GM18519 (cell line): ENCODE results near the gene EEFSEC.

Source experiments
- ATAC-seq: cut with Tn5 transposase; IDR thresholded peaks from one replicate; pipeline ENCODE4 v1.9.1; 2021; ENCODE audit warnings: mild to moderate bottlenecking, moderate library complexity; ENCODE audit not compliant: unreplicated experiment, low FRiP score

EEFSEC gene

DNA sequence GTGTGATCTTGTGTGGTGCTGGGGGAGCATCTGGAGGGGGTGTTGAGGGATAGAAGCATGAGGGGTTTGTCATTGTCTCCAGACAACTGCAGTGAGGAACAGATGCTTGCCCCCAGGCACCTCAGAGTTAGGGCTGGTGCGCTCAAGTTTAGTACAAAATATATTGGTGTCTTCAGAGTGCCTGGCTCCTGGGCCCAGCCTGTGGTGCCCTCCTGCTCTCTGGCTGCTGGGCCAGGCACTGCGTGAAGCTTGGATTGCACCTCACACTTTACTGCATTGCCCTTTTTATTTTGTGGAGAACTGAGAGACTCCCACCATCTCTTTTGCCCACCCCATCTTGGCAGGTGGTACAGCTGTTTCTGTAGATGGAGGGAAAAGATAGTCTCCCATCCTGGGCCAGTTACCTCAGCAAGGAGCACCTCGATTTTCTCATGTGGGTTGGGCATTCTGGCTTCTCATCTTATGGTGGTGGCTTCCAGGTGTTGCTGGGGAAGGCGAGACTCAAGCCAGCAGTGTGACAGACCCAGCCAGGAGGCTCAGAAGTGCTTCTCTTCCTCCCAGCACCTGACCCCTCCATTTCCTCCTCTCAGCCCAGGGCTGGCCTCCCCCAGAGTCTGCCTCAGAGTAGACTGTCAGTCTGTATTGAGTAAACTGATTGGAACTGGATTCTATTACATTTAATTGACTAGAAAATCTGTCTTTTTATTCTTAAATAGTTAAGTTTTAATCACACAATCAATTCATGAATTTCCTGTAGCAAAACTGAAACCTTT, 173.0 kb downstream of the EEFSEC start:
- ATAC-seq, result no peak

- no peak for ATAC-seq
Measured at GRCh38 chr3:128327606-128328031, 174.3 kb downstream of the EEFSEC start.

- no peak for ATAC-seq
Measured at GRCh38 chr3:128328546-128329458, 175.5 kb downstream of the EEFSEC start.

GRCh38 chr3:128329491-128330213, 176.4 kb downstream of the EEFSEC start:
- ATAC-seq, result no peak

DNA sequence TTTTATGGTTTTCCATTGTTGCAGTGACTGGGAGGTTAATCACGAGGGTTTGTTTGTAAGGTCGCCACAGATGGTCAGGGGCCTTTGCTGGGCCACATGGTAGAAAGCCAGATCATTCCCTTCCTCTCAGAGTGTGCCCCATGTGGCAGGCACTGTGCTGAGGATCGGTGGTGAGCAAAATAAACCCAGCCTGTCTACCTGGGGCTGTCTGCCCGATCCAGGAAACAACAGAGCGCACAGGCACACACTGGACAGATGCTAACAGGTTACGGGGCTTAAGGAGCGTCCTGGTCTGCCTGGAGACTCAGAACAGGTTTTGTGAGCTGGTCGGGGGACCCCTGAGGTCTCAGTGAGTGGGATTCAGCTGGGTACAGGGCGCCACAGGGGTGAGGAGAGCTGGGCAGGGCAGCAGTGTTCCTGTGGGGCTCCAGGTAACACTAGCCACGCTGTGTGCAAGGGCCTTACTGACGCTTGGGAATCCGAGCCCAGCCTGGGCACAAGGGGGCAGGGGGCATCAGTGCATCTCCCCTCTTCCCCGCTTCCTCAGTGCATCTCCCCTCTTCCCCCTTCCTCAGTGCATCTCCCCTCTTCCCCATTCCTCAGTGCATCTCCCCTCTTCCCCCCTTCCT, 177.0 kb downstream of the EEFSEC start:
- no peak for ATAC-seq

DNA sequence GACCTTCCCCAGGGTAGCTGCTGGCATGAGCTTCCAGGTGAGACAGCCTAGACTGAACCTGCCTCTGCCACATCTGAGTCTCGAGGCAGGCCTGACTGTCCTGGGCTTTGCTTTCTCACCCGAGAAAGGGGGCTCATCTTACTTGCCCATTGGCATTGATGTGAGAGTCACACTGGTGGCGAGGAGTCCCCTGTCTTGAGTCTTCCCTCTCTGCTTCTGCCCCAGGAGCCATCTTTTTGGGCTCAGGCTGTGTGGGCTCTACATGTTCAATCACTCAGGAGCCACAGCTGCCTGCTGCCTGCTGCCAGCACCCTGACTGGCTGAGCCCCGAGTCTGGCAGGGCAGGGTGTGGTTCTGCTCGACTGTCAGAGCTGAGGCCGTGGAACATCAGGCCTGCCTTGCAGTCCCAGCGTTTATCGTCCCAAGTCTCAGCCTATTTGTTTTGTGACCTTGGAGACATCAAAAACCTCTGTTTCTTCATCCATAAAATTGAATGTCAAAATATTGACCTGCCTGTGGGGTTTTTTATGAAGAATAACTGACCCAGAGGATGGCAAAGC, 180.9 kb downstream of the EEFSEC start:
- ATAC-seq, result no peak

GRCh38 chr3:128334766-128335165, 181.5 kb downstream of the EEFSEC start:
- ATAC-seq, result no peak

- ATAC-seq, result no peak
Measured at GRCh38 chr3:128335621-128336296, 182.5 kb downstream of the EEFSEC start.

- no peak for ATAC-seq
Measured at GRCh38 chr3:128336337-128337156, 183.3 kb downstream of the EEFSEC start.

DNA sequence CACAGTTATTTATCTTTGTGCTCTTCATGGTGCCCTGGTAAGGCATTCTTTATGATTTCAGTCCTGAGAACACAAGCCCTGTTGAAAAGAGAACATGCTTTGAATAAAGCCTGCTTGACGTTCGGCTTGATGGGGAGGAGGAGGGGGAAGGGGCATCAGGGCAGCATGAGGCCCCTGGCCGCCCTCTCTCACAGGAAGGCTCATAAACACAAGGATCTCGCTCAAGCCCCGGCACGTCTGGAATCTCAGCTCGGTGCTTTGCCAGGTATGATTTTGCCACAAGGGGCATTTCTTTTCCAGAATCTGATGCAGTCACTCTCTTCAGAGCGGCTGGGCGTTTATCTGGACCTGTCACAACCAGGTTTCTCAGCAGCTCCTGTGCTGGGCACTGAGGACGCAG, 184.0 kb downstream of the EEFSEC start:
- ATAC-seq, result no peak

GRCh38 chr3:128338536-128339330, 185.5 kb downstream of the EEFSEC start:
- no peak for ATAC-seq

DNA sequence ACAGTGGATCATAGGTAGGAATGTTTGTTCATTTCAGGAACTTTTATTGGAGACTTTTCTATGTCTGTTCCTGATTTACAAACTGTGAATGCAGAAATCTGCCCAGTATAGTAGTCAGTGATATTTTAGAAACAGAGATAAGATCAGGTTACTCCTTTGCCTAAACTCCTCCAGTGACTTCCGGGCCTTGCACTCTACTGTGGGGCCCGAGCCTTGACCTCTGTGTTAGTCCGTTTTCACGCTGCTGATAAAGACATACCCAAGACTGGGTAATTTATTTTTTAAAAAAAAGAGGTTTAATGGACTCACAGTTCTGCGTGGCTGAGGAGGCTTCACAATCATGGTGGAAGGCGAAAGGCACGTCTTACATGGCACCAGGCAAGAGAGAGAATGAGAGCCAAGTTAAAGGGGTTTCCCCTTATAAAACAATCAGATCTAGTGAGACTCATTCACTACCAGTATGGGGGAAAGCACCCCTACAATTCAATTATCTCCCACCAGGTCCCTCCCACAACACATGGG, 186.3 kb downstream of the EEFSEC start:
- ATAC-seq, result no peak

DNA sequence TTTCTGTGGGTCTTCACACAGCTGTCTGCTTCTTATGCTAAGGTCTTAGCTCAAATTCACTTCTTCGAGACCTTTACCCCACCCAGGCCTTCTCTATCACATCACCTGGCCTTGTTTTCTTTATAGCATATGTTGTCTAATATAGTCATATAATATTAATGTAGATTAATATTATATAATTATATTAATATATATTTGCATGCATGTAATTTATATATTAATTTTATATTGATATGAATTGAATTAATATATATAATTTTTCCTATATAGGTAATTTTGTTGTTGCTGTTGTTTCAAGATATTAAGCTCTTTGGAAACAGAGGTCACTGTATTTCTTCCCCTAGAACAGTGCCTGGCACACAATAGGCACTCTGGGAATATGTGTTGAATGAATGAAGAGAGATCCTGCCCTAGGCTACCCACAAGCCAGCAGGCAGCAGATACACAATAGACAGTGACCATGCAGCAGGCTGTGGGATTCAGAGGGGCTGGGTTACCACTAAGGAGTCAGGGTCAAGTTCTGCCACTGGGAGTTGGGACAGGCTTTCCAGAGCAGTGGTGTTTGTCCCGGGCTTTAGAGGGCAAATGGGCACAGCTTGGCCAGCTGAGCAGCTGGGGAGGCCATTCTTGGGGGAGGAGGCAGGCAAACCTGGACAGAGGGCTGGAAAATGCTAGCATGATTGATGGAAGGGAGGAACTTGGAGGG, 187.1 kb downstream of the EEFSEC start:
- no peak for ATAC-seq

- no peak for ATAC-seq
Measured at GRCh38 chr3:128340904-128341555, 187.7 kb downstream of the EEFSEC start.

DNA sequence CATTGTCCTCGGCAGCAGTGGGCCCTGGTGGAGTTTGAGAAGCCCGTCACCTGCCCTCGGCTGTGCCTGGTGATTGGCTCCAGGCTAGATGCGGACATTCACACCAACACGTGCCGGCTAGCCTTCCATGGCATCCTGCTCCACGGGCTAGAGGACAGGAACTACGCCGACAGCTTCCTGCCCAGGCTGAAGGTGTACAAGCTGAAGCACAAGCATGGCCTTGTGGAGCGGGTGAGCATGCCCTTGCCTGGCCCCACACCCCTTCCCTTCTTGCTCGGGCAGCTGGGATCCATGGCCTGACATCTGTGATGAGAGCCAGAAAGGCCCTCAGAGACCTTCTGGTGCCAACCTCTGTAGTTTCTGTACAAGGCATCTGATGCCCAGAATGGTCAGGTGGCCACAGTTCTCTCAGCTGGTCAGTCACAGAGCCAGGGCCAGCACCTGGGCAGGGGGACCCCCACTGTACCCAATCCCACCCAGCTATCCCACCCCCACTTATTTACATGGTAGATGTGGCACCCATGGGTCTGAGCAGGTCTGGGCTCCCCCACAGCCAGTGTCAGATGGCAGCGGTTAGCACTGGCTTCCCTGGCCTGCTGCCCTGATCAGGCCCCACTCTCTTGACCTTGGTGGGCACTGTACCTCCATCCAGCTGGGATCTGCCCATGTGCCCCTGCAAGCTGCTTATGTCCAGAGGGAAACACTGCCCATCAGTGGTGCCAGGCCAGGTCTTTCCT, 188.5 kb downstream of the EEFSEC start:
- ATAC-seq, result no peak

- ATAC-seq, result no peak
Measured at GRCh38 chr3:128342701-128343180, 189.5 kb downstream of the EEFSEC start.
